OCI-LY1 (cell line): Measurements from ENCODE around the gene ARPP19.

Source experiments
- EZH2 ChIP-seq: fragments of 200-600 bp; sonication (generic), shearing (Covaris generic); IDR thresholded peaks from 2 replicates; pipeline ENCODE4 v1.8.0; 2017; ENCODE audit warnings: borderline replicate concordance, mixed run types, mild to moderate bottlenecking, antibody characterized with exemption, low read length, moderate library complexity, mixed read lengths
- TF ChIP-seq, protein P1 (sequence below): fragments of 200-600 bp; sonication (generic), shearing (Covaris generic); IDR thresholded peaks from 2 replicates; pipeline ENCODE4 v1.5.1; 2017; ENCODE audit warnings: mild to moderate bottlenecking, antibody characterized with exemption, low read length, moderate library complexity, mixed read lengths

DNA sequence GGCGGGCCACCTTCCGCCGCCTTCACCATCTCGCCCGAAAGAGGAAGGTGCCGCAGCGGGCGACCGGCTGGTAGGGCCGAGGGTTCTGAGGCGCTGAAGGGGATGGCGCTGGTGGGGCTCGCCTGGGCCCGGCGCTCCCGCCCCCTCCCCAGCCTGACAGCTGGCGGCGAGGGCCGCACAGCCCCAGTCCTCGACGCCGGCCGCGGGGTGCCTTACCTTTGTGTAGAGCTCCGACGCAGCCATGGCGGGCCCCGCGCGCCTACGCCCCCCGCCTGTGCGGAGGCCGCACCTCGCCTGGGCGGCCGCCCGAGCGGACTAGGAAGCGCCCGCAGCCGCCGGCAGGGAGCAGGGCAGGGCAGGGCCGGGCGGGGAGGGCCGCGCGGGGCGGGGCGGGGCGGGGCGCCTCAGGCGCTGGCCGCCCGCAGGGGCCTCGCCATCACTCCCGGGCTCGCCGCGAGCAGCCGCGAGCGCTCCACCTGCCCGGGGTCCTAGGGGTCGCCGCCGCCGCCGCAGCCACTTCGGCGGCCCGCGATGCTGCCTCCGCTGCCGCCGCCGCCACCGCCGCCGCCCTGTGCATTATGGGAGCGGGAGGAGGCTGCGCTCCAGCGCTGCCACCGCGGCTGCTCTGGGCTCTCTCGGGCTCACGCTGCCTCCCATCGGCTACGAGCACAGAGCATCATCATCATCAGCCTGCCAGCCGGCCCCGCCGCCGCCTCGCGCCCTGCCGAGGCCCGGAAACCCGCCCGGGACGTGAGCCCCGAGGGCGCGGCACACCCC, 40.1 kb downstream of the ARPP19 start, which contains the start of gene MYO5A:
- TF ChIP-seq EZH2, result no peak
- TF ChIP-seq, protein P1, sequence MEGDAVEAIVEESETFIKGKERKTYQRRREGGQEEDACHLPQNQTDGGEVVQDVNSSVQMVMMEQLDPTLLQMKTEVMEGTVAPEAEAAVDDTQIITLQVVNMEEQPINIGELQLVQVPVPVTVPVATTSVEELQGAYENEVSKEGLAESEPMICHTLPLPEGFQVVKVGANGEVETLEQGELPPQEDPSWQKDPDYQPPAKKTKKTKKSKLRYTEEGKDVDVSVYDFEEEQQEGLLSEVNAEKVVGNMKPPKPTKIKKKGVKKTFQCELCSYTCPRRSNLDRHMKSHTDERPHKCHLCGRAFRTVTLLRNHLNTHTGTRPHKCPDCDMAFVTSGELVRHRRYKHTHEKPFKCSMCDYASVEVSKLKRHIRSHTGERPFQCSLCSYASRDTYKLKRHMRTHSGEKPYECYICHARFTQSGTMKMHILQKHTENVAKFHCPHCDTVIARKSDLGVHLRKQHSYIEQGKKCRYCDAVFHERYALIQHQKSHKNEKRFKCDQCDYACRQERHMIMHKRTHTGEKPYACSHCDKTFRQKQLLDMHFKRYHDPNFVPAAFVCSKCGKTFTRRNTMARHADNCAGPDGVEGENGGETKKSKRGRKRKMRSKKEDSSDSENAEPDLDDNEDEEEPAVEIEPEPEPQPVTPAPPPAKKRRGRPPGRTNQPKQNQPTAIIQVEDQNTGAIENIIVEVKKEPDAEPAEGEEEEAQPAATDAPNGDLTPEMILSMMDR, result no peak
